ENCODE measurements around the gene CNR2. TPM values are rescaled to one million over a fixed set of nuclear protein-coding genes. Genes with fewer than 3 reads are reported as not detected.

Gene CNR2
- total RNA-seq (0.57 TPM), polyA plus RNA-seq (ENCODE audit: insufficient read depth, low read depth, low replicate concordance) (not detected)
- long read RNA-seq, donor 1, result 0 reads
- long read RNA-seq, donor 2, result 0 reads
- long read RNA-seq, donor 3, result 0 reads
- long read RNA-seq, donor 4, result 0 reads
- long read RNA-seq, donor 5, result 0 reads
- long read RNA-seq, donor 6, result 0 reads
- long read RNA-seq, donor 7, result 0 reads
- long read RNA-seq, donor 8, result 0 reads
- long read RNA-seq, donor 9, result 0 reads
- long read RNA-seq, donor 10, result 0 reads

- FAIRE-seq (no peak), DNase-seq (no peak)
- TF ChIP-seq CTCF (IDR thresholded peaks at IDR 0.05; ENCODE audit: borderline replicate concordance, extremely low read depth, insufficient read depth), result no peak
- Histone ChIP-seq H3K9me3 (ENCODE audit: control insufficient read depth in 2 of 3, insufficient read depth in 1 of 3, low read length in 3 of 3) (no peaks in the 10 kb centered on the region), H3K36me3 (ENCODE audit: control insufficient read depth in 2 of 3, insufficient read depth in 3 of 3, low read length in 3 of 3) (no peaks in the 10 kb centered on the region), H3K27me3 (ENCODE audit: control insufficient read depth, insufficient read depth, low read length) (no peaks in the 10 kb centered on the region), H3K4me3 (ENCODE audit: low read length in 3 of 3) (no peak within 1 kb of the TSS), H3K4me1 (ENCODE audit: control insufficient read depth in 2 of 3, insufficient read depth in 2 of 3, low read depth in 1 of 3, low read length in 3 of 3) (no peaks in the 10 kb centered on the region), H3K9ac (ENCODE audit: low read length in 3 of 3) (no peak within 1 kb of the TSS), H3K27ac (ENCODE audit: low read depth in 2 of 2, low read length in 2 of 2) (no peak within 1 kb of the TSS)
- intact Hi-C loops (cut with DNase I), result no loop called here
Measured at GRCh38 chr1:23913212-23913880, at the start of gene CNR2. Gene CNR2, minus strand, starts transcription at chr1:23913362. Its CDS starts 37,745 bp downstream, at chr1:23875617.

GRCh38 chr1:23960291-23961020 lies 47.3 kb upstream of the CNR2 start:
- no peak for FAIRE-seq
- Histone ChIP-seq H3K9ac (ENCODE audit: low read length in 3 of 3) (peak overlapping the region; percentile 92 to 99 (median 98)), H3K4me3 (ENCODE audit: low read length in 3 of 3) (peak overlapping the region; percentile 89 to 100 (median 97)), H3K27ac (ENCODE audit: low read depth in 2 of 2, low read length in 2 of 2) (peak overlapping the region; percentile 99 to 100), H3K9me3 (ENCODE audit: control insufficient read depth in 2 of 3, insufficient read depth in 1 of 3, low read length in 3 of 3) (no peaks in the 10 kb centered on the region), H3K27me3 (ENCODE audit: control insufficient read depth, insufficient read depth, low read length) (no peaks in the 10 kb centered on the region), H3K36me3 (ENCODE audit: control insufficient read depth in 2 of 3, insufficient read depth in 3 of 3, low read length in 3 of 3) (peaks cover 0 to 11% (median 2%) of the 10 kb centered on the region in 3 donors), H3K4me1 (ENCODE audit: control insufficient read depth in 2 of 3, insufficient read depth in 2 of 3, low read depth in 1 of 3, low read length in 3 of 3) (no peaks in the 10 kb centered on the region)
- DNase-seq, result peak in 1 of 5 donors; percentile 43
- TF ChIP-seq CTCF (IDR thresholded peaks at IDR 0.05; ENCODE audit: borderline replicate concordance, extremely low read depth, insufficient read depth), result no peak
- intact Hi-C loops (cut with DNase I), result no loop called here

- H3K4me1 ChIP-seq (ENCODE audit: control insufficient read depth in 2 of 3, insufficient read depth in 2 of 3, low read depth in 1 of 3, low read length in 3 of 3), result peaks cover 0 to 4% (median 0%) of the 10 kb centered on the region in 3 donors
- H3K36me3 ChIP-seq (ENCODE audit: control insufficient read depth in 2 of 3, insufficient read depth in 3 of 3, low read length in 3 of 3), result peaks cover 0 to 6% (median 2%) of the 10 kb centered on the region in 3 donors
- TF ChIP-seq CTCF (IDR thresholded peaks at IDR 0.05; ENCODE audit: borderline replicate concordance, extremely low read depth, insufficient read depth), result no peak
- peak within 1 kb of the TSS; percentile 99 to 100 for H3K27ac ChIP-seq (ENCODE audit: low read depth in 2 of 2, low read length in 2 of 2)
- intact Hi-C loops (cut with DNase I), result no loop called here
- no peaks in the 10 kb centered on the region for H3K9me3 ChIP-seq (ENCODE audit: control insufficient read depth in 2 of 3, insufficient read depth in 1 of 3, low read length in 3 of 3)
- H3K27me3 ChIP-seq (ENCODE audit: control insufficient read depth, insufficient read depth, low read length), result no peaks in the 10 kb centered on the region
- DNase-seq (peak; percentile 99), FAIRE-seq (peak; percentile 33)
- H3K4me3 ChIP-seq (ENCODE audit: low read length in 3 of 3), result peak within 1 kb of the TSS; percentile 89 to 100 (median 97)
- H3K9ac ChIP-seq (ENCODE audit: low read length in 3 of 3), result peak within 1 kb of the TSS; percentile 92 to 99 (median 98)
Measured at GRCh38 chr1:23959461-23960290, 46.5 kb upstream of the CNR2 start, which contains the start of gene PNRC2. Gene PNRC2, plus strand, starts transcription at chr1:23959828. Its CDS starts 1,630 bp downstream, at chr1:23961458.

All from kidney (tissue), 22 donors.